SK-N-SH (cell line): ENCODE measurements around the gene CPT1C.

Experiments
- EZH2phosphoT487 ChIP-seq: fragments of 200-600 bp; sonication (generic); IDR thresholded peaks from 2 replicates; pipeline ENCODE4 v1.6.1; 2017; ENCODE audit warnings: low read depth, mixed run types, mild to moderate bottlenecking, antibody characterized with exemption, moderate library complexity, borderline replicate concordance
- FOXM1 ChIP-seq: IDR thresholded peaks from 2 replicates; pipeline ENCODE4 v1.4.0; 2012; ENCODE audit warnings: low read depth, mild to moderate bottlenecking
- JUND ChIP-seq: IDR thresholded peaks from 2 replicates; pipeline ENCODE4 v1.4.0; 2012
- MAX ChIP-seq: IDR thresholded peaks from 2 replicates; pipeline ENCODE4 v1.4.0; 2012; ENCODE audit warnings: low read depth
- POLR2AphosphoS5 ChIP-seq: IDR thresholded peaks from 2 replicates; pipeline ENCODE4 v1.6.1; 2012; ENCODE audit warnings: low read depth, low read length
- RAD21 ChIP-seq: IDR thresholded peaks from 2 replicates; pipeline ENCODE4 v1.6.1; 2012; ENCODE audit warnings: mild to moderate bottlenecking, low read length
- SMC3 ChIP-seq: IDR thresholded peaks from 2 replicates; pipeline ENCODE4 v1.6.1; 2012; ENCODE audit warnings: low read depth, low read length, improper control_type of control experiment
- TAF1 ChIP-seq: IDR thresholded peaks from 2 replicates; pipeline ENCODE4 v1.6.1; 2012; ENCODE audit warnings: low read depth, mild to moderate bottlenecking, low read length, moderate library complexity, borderline replicate concordance
- TCF12 ChIP-seq: IDR thresholded peaks from 2 replicates; pipeline ENCODE4 v1.4.0; 2012
- YY1 ChIP-seq: IDR thresholded peaks from 2 replicates; pipeline ENCODE4 v1.4.0; 2012; ENCODE audit warnings: low read depth, mild to moderate bottlenecking
- TF ChIP-seq, protein P1 (sequence below): fragments of 200-600 bp; sonication (generic); IDR thresholded peaks from 2 replicates; pipeline ENCODE4 v1.6.1; 2017; ENCODE audit warnings: antibody characterized with exemption, mild to moderate bottlenecking, moderate library complexity
- TF ChIP-seq, protein P2 (sequence below): fragments of 150-350 bp; IDR thresholded peaks from 2 replicates; pipeline ENCODE4 v1.6.1; 2016; ENCODE audit warnings: mild to moderate bottlenecking, low read depth, low read length
- TF ChIP-seq, protein P3 (sequence below): IDR thresholded peaks from 2 replicates; pipeline ENCODE4 v1.6.1; 2012; ENCODE audit warnings: mild to moderate bottlenecking, low read depth, low read length, moderate library complexity

DNA sequence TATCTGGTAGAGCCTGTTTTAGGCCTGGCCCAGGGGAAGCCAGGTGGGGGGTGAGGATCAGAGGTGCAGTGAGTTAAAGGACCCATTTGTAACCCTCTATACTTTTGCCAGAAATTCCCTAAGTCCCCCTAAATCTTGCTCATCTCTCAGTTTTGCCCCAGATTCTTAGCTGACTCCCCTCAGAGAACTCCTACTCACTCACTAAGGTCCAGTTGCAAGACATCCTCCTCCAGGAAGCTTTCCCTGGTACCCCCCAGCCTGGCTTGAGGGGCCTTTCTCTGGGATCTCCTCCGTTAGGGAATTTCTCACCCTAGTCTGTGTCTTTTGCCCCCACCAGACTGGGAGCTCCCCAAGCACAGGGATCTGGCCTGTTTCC, 70.3 kb downstream of the CPT1C start:
- TF ChIP-seq, protein P1, sequence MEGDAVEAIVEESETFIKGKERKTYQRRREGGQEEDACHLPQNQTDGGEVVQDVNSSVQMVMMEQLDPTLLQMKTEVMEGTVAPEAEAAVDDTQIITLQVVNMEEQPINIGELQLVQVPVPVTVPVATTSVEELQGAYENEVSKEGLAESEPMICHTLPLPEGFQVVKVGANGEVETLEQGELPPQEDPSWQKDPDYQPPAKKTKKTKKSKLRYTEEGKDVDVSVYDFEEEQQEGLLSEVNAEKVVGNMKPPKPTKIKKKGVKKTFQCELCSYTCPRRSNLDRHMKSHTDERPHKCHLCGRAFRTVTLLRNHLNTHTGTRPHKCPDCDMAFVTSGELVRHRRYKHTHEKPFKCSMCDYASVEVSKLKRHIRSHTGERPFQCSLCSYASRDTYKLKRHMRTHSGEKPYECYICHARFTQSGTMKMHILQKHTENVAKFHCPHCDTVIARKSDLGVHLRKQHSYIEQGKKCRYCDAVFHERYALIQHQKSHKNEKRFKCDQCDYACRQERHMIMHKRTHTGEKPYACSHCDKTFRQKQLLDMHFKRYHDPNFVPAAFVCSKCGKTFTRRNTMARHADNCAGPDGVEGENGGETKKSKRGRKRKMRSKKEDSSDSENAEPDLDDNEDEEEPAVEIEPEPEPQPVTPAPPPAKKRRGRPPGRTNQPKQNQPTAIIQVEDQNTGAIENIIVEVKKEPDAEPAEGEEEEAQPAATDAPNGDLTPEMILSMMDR: no peak
- TF ChIP-seq MAX (no peak), EZH2phosphoT487 (no peak), YY1 (no peak), RAD21 (no peak), SMC3 (no peak), TAF1 (no peak), FOXM1 (no peak), TCF12 (no peak), POLR2AphosphoS5 (no peak), JUND (no peak)
- TF ChIP-seq, protein P2, sequence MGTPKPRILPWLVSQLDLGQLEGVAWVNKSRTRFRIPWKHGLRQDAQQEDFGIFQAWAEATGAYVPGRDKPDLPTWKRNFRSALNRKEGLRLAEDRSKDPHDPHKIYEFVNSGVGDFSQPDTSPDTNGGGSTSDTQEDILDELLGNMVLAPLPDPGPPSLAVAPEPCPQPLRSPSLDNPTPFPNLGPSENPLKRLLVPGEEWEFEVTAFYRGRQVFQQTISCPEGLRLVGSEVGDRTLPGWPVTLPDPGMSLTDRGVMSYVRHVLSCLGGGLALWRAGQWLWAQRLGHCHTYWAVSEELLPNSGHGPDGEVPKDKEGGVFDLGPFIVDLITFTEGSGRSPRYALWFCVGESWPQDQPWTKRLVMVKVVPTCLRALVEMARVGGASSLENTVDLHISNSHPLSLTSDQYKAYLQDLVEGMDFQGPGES: no peak
- TF ChIP-seq, protein P3, sequence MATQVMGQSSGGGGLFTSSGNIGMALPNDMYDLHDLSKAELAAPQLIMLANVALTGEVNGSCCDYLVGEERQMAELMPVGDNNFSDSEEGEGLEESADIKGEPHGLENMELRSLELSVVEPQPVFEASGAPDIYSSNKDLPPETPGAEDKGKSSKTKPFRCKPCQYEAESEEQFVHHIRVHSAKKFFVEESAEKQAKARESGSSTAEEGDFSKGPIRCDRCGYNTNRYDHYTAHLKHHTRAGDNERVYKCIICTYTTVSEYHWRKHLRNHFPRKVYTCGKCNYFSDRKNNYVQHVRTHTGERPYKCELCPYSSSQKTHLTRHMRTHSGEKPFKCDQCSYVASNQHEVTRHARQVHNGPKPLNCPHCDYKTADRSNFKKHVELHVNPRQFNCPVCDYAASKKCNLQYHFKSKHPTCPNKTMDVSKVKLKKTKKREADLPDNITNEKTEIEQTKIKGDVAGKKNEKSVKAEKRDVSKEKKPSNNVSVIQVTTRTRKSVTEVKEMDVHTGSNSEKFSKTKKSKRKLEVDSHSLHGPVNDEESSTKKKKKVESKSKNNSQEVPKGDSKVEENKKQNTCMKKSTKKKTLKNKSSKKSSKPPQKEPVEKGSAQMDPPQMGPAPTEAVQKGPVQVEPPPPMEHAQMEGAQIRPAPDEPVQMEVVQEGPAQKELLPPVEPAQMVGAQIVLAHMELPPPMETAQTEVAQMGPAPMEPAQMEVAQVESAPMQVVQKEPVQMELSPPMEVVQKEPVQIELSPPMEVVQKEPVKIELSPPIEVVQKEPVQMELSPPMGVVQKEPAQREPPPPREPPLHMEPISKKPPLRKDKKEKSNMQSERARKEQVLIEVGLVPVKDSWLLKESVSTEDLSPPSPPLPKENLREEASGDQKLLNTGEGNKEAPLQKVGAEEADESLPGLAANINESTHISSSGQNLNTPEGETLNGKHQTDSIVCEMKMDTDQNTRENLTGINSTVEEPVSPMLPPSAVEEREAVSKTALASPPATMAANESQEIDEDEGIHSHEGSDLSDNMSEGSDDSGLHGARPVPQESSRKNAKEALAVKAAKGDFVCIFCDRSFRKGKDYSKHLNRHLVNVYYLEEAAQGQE: no peak
